GM21447 (cell line): Measurements from ENCODE around the gene KCNQ1.

ENCODE experiments used
- ATAC-seq: cut with Tn5 transposase; IDR thresholded peaks from one replicate; pipeline ENCODE4 v1.9.1; 2021; ENCODE audit not compliant: unreplicated experiment

The KCNQ1 gene

DNA sequence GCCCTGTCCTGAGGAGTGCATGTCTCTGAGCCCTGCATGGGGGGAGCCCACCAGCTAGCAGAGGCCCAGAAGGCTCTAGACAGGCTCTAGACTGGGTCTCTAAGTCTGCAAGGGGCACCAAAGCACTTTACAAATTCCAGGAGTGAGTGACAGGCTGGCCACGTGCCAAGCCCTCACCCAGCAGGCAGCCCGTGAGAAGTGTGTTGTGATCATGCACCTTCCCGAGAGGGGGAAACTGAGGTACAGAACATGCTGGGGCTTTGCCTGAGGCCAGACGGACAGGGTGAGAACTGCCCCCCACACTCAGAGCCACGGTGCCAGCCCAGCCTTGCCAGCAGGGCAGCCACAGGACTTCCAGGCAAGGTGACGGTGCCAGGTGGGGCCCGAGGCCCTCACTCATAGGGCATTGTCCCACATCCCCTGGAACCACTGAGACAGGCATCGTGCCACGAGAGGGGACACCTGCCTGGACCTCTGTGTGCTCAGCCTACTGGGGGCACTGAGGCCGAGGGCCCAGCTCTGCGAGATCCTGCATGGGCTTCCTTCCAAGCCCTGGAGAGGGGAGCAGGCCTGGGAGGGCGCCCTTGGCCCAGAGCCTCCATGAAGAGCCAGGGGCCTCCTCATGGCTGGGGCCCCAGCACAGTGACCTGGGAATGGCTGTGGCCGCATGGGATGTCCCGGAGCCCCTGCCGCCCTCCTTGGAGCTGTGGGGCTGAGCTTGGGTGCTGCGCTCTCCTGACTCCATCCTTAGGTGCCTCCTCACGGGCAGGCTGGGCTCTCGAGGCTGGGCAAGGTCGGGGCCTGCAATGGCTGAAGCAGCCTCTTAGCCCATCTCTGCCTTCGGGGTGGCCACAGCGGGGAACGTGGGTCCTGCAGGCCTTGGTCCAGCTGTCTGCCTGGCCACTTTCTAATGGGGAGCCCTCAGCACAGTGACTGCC, 133.5 kb downstream of the KCNQ1 start:
- ATAC-seq: no peak

GRCh38 chr11:2578929-2579270, 134.1 kb downstream of the KCNQ1 start:
- ATAC-seq: no peak

- ATAC-seq: no peak
Observed at GRCh38 chr11:2579315-2580060, 134.7 kb downstream of the KCNQ1 start.

GRCh38 chr11:2580061-2580421, 135.2 kb downstream of the KCNQ1 start:
- ATAC-seq: no peak

GRCh38 chr11:2580571-2581001, 135.8 kb downstream of the KCNQ1 start:
- no peak for ATAC-seq

- ATAC-seq: no peak
Observed at GRCh38 chr11:2581151-2581930, 136.5 kb downstream of the KCNQ1 start.

- ATAC-seq: no peak
Observed at GRCh38 chr11:2581931-2582350, 137.1 kb downstream of the KCNQ1 start.

GRCh38 chr11:2582351-2582945, 137.6 kb downstream of the KCNQ1 start:
- ATAC-seq: no peak

- no peak for ATAC-seq
Observed at GRCh38 chr11:2582946-2583604, 138.3 kb downstream of the KCNQ1 start.

DNA sequence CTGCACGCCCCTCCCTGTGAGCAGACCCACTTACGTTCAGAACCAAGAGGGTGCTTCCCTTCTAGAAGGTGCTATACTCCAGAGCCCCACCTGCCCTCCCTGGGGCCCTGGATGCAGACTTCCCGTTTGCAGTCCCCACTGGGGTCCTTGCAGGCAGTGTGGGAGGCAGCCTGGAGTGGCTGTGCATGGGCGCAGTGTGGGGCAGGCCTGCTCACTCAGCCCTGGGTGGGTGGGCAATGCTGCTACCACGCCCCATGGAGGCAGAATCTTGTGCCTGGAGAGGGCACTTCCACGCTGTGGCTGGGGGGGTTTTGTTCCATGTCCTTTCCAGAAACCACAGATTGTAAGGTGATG, 138.8 kb downstream of the KCNQ1 start:
- no peak for ATAC-seq

DNA sequence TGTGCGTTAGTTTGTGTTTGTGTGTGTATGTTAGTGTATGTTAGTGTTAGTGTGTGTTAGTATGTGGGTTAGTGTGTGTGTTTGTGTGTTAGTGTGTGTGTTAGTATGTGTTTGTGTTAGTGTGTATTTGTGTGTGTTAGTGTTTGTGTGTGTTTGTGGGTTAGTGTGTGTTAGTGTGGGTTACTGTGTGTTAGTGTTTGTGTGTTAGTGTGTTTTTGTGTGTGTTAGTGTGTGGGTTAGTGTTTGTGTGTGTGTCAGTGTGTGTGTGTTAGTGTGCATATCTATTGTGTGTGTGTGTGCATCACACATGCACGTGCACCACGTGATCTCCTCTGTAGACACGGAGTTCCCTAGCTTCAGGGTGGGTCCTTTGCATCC, 139.6 kb downstream of the KCNQ1 start:
- ATAC-seq: no peak

DNA sequence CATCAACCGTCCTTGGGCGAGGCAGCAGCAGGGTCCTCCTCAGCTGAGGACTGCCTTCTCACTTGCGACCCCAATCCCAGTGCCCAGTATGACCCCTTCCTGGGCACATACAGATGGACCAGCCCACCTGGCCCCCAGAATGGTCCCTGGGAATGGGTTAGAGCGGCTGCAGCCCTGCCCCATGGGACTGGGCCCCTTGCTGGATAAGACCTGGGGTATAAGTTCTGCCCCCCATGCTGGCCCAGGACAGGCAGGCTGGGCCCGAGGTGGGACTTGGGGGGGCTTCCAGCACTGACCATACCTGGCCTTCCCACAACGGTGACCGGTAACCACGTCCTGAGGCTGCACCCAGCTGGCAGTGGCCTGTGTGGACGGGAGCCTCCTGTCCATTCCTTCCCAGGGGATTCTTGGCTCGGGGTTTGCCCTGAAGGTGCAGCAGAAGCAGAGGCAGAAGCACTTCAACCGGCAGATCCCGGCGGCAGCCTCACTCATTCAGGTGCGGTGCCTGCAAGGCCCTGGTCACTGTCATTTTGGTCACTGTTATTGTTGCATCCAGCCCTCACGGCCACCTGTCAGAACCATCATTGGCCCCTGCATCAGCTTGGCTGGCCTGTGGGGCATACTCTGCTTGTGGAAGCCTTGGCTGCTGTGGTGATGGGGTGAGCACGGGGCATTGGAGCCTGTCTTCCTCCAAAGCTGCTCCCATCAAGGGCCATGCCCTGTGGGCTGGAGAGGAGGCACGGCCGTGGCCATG, 140.2 kb downstream of the KCNQ1 start:
- no peak for ATAC-seq

DNA sequence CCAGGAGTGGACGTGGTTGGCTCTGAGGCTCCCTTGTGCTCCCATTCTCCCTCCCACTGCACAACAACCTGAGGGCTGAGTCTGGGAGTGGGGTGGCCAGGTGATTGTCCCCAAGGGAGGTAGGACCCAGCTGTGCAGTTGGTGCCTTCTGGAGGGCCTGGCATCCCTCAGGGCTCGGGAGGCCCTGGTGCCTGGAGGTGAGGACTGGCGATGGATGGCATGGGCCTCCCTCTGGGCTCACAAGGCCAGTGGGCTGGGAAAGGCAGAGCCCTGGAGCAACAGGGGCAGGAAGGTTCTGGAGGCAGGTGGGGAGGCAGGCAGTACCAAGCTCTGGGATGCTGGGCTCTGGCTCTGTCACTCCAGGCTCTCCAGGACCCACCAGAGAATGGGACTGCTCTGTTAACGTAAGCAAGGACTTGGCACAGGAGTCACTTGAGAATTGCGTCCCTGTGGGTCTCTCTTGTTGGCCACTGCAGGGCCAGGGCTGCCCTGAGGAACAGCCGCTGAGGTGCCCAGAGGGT, 140.8 kb downstream of the KCNQ1 start:
- no peak for ATAC-seq

GRCh38 chr11:2586087-2586792, 141.4 kb downstream of the KCNQ1 start:
- no peak for ATAC-seq

GRCh38 chr11:2586793-2587131, 142.0 kb downstream of the KCNQ1 start:
- no peak for ATAC-seq

- no peak for ATAC-seq
Observed at GRCh38 chr11:2587132-2587930, 142.5 kb downstream of the KCNQ1 start.

GRCh38 chr11:2587976-2588748, 143.4 kb downstream of the KCNQ1 start:
- ATAC-seq: no peak
